K562 (cell line): Measurements from ENCODE around the gene SHC1. TPM values are rescaled to one million over a fixed set of nuclear protein-coding genes. Genes with fewer than 3 reads are reported as not detected.

Source experiments
- BRD9 ChIP-seq: fragments of 450-650 bp; IDR thresholded peaks from 2 replicates; pipeline ENCODE4 v1.6.1; 2018; ENCODE audit warnings: low read depth; ENCODE audit not compliant: partially characterized antibody
- ERF ChIP-seq: fragments of 450-650 bp; formaldehyde crosslinking; IDR thresholded peaks from 2 replicates; pipeline ENCODE4 v1.4.0; 2020; ENCODE audit warnings: mild to moderate bottlenecking, mixed read lengths
- ESRRA ChIP-seq: fragments of 450-650 bp; IDR thresholded peaks from 2 replicates; pipeline ENCODE4 v1.6.1; 2014; ENCODE audit warnings: low read depth, mild to moderate bottlenecking, moderate library complexity, borderline replicate concordance
- GTF2A2 ChIP-seq: IDR thresholded peaks from 2 replicates; pipeline ENCODE4 v1.6.1; 2016; ENCODE audit warnings: mild to moderate bottlenecking, missing genetic modification characterization, missing compliant biosample characterization
- HNRNPLL ChIP-seq: fragments of 200-400 bp; formaldehyde crosslinking; IDR thresholded peaks from 2 replicates; pipeline ENCODE4 v1.6.1; 2017; ENCODE audit warnings: low read length, low read depth, mild to moderate bottlenecking; ENCODE audit not compliant: poor library complexity, severe bottlenecking
- HNRNPUL1 ChIP-seq: fragments of 200-400 bp; formaldehyde crosslinking; IDR thresholded peaks from 2 replicates; pipeline ENCODE4 v1.6.1; 2017; ENCODE audit warnings: low read length
- NCOA2 ChIP-seq, 2 experiments: fragments of 450-650 bp; IDR thresholded peaks; 2 replicates each; pipeline ENCODE4 v1.6.1; 2018; ENCODE audit warnings: mild to moderate bottlenecking in 2 of 2, moderate library complexity in 1 of 2; ENCODE audit not compliant: partially characterized antibody in 2 of 2
- NR3C1 ChIP-seq: sonication (generic); formaldehyde crosslinking; IDR thresholded peaks from 2 replicates; pipeline ENCODE4 v1.8.1; 2022; ENCODE audit warnings: missing genetic modification reagents
- RBM25 ChIP-seq: fragments of 200-400 bp; formaldehyde crosslinking; IDR thresholded peaks from 2 replicates; pipeline ENCODE4 v1.6.1; 2018; ENCODE audit warnings: low read length, low read depth, moderate library complexity; ENCODE audit not compliant: severe bottlenecking
- ZC3H11A ChIP-seq: IDR thresholded peaks from 2 replicates; pipeline ENCODE4 v1.6.1; 2012; ENCODE audit warnings: low read depth, low read length, improper control_type of control experiment
- ZNF121 ChIP-seq: sonication (generic); formaldehyde crosslinking; conservative IDR thresholded peaks from 2 replicates; pipeline ENCODE4 v1.8.0; 2022; ENCODE audit warnings: missing genetic modification reagents
- ZNF197 ChIP-seq: fragments of 200-800 bp; sonication (Bioruptor generic); IDR thresholded peaks from 2 replicates; pipeline ENCODE4 v1.6.1; 2016; ENCODE audit warnings: low read depth, missing genetic modification characterization, missing compliant biosample characterization
- ZNF444 ChIP-seq: fragments of 250-450 bp; sonication (Bioruptor Pico); IDR thresholded peaks from 2 replicates; pipeline ENCODE4 v1.4.0; 2020; ENCODE audit warnings: mild to moderate bottlenecking, moderate library complexity
- ZNF561 ChIP-seq: fragments of 450-650 bp; formaldehyde crosslinking; conservative IDR thresholded peaks from 2 replicates; pipeline ENCODE4 v1.4.0; 2020; ENCODE audit warnings: mild to moderate bottlenecking, moderate library complexity
- polyA plus RNA-seq, 8 experiments: library from polyadenylated mRNA; depleted of rRNA in 4 of 8; stranded (reverse) in 5 of 8; unstranded in 3 of 8; fragments of >200 nt; fragmentation: Nextera tagmentation in 2 of 8; fragmentation: Illumina TruSeq in 1 of 8; extraction: Ambion mirVana in 2 of 8; extraction: Trizol in 1 of 8; gene quantifications; 2 replicates each; pipeline versions ENCODE4 v1.2.1 to v1.2.3, GENCODE V29; 2011 to 2014; ENCODE audit warnings: inconsistent platforms in 1 of 8, missing spikeins in 1 of 8
- total RNA-seq, 7 experiments: library from RNA; depleted of rRNA in 6 of 7; stranded (reverse); fragments of >200 nt in 6 of 7; fragmentation: Illumina TruSeq in 2 of 7; extraction: Trizol in 2 of 7; gene quantifications; 2 replicates each; pipeline versions ENCODE4 v1.2.1 to v1.2.3, GENCODE V29; 2011 to 2021; ENCODE audit warnings: low replicate concordance in 1 of 7
- TF ChIP-seq, protein P1 (sequence below): sonication (generic); formaldehyde crosslinking; IDR thresholded peaks from 2 replicates; pipeline ENCODE4 v1.8.0; 2022; ENCODE audit warnings: mild to moderate bottlenecking, low read depth, missing genetic modification reagents
- TF ChIP-seq, protein P2 (sequence below): sonication (generic); formaldehyde crosslinking; IDR thresholded peaks from 2 replicates; pipeline ENCODE4 v1.8.1; 2023; ENCODE audit warnings: mild to moderate bottlenecking, missing genetic modification reagents, moderate library complexity
- TF ChIP-seq, protein P3 (sequence below), 3 experiments: fragments of 200-800 bp in 1 of 3; fragments of 250-450 bp in 1 of 3; fragments of 450-650 bp in 1 of 3; sonication (Bioruptor Pico) in 1 of 3; sonication (Bioruptor generic) in 1 of 3; formaldehyde crosslinking in 1 of 3; IDR thresholded peaks; 2 replicates each; pipeline versions ENCODE4 v1.6.1 to v1.8.0; 2016 to 2022; ENCODE audit warnings: mild to moderate bottlenecking in 2 of 3, missing genetic modification characterization in 2 of 3, missing compliant biosample characterization in 1 of 3, moderate library complexity in 1 of 3
- TF ChIP-seq, protein P4 (sequence below), 2 experiments: fragments of 450-650 bp in 1 of 2; IDR thresholded peaks; 2 replicates each; pipeline ENCODE4 v1.6.1; 2011 to 2017; ENCODE audit warnings: low read depth in 2 of 2, antibody characterized with exemption in 1 of 2, borderline replicate concordance in 1 of 2, low read length in 1 of 2, mild to moderate bottlenecking in 1 of 2, mixed read lengths in 1 of 2; ENCODE audit not compliant: control insufficient read depth in 1 of 2

SHC1 gene
- total and polyA plus RNA-seq, 9 of the 15 experiments (the other 6 are each of a cell fraction or from before 2014, with no cell fraction given): 4.1 to 113 (median 51.9) TPM

DNA sequence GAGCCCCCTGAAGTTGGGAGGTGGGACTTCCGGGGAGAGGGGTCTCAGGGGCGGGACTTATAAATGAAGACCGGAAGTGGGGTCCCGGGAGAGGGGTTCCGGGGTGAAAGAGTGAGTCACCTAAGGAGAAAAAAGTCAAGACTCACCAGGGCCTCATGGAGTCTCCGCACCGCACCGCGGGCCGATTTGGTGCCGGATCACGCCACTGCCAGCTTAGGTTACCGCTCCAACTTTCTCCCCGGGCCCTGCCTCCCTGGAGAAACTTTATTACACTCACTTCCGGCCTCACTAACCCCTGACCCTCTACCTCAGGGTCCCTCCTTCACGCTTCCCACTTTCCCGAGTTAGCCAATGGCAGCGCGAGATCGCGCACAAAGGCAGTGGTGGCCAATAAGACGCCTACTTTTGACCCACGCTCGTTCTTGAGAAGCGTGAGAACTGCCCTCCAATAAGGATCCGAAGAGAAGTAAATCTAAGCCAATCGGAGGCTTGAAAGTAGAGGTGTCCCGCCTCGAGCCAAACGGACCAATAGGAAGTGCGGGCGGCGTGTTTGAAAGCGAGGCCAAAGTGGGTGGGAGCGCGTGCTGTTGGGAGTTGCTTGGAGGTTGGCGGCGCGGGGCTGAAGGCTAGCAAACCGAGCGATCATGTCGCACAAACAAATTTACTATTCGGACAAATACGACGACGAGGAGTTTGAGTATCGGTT lies 3.7 kb upstream of the SHC1 start, which contains the start of gene CKS1B (continued):
- TF ChIP-seq, protein P1, sequence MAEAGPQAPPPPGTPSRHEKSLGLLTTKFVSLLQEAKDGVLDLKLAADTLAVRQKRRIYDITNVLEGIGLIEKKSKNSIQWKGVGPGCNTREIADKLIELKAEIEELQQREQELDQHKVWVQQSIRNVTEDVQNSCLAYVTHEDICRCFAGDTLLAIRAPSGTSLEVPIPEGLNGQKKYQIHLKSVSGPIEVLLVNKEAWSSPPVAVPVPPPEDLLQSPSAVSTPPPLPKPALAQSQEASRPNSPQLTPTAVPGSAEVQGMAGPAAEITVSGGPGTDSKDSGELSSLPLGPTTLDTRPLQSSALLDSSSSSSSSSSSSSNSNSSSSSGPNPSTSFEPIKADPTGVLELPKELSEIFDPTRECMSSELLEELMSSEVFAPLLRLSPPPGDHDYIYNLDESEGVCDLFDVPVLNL (CRISPR knock-in tag): peak; percentile 100
- no peak for TF ChIP-seq GTF2A2 (tag)
- TF ChIP-seq NR3C1: no peak
- TF ChIP-seq ERF (CRISPR knock-in tag): 0 out of 2 replicates have a peak, but pooled peaks have one; percentile 79
- TF ChIP-seq BRD9: no peak
- TF ChIP-seq, protein P2, sequence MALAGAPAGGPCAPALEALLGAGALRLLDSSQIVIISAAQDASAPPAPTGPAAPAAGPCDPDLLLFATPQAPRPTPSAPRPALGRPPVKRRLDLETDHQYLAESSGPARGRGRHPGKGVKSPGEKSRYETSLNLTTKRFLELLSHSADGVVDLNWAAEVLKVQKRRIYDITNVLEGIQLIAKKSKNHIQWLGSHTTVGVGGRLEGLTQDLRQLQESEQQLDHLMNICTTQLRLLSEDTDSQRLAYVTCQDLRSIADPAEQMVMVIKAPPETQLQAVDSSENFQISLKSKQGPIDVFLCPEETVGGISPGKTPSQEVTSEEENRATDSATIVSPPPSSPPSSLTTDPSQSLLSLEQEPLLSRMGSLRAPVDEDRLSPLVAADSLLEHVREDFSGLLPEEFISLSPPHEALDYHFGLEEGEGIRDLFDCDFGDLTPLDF (CRISPR knock-in tag): peak; percentile 72; the same call in 1 of the 2 replicates
- TF ChIP-seq RBM25: peak; percentile 97
- no peak for TF ChIP-seq ZC3H11A
- no peak for TF ChIP-seq ZNF444 (CRISPR knock-in tag)
- TF ChIP-seq HNRNPUL1: no peak
- 0 out of 2 replicates have a peak, but pooled peaks have one; percentile 32 for TF ChIP-seq ESRRA
- TF ChIP-seq HNRNPLL: no peak
- no peak for TF ChIP-seq ZNF197 (CRISPR knock-in tag)
- TF ChIP-seq NCOA2 (IDR thresholded peaks at IDR 0.05; ENCODE audit: partially characterized antibody in 2 of 2): no peak
- TF ChIP-seq ZNF561 (CRISPR knock-in tag): no peak
- TF ChIP-seq, protein P3, sequence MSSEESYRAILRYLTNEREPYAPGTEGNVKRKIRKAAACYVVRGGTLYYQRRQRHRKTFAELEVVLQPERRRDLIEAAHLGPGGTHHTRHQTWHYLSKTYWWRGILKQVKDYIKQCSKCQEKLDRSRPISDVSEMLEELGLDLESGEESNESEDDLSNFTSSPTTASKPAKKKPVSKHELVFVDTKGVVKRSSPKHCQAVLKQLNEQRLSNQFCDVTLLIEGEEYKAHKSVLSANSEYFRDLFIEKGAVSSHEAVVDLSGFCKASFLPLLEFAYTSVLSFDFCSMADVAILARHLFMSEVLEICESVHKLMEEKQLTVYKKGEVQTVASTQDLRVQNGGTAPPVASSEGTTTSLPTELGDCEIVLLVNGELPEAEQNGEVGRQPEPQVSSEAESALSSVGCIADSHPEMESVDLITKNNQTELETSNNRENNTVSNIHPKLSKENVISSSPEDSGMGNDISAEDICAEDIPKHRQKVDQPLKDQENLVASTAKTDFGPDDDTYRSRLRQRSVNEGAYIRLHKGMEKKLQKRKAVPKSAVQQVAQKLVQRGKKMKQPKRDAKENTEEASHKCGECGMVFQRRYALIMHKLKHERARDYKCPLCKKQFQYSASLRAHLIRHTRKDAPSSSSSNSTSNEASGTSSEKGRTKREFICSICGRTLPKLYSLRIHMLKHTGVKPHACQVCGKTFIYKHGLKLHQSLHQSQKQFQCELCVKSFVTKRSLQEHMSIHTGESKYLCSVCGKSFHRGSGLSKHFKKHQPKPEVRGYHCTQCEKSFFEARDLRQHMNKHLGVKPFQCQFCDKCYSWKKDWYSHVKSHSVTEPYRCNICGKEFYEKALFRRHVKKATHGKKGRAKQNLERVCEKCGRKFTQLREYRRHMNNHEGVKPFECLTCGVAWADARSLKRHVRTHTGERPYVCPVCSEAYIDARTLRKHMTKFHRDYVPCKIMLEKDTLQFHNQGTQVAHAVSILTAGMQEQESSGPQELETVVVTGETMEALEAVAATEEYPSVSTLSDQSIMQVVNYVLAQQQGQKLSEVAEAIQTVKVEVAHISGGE (CRISPR knock-in tag; IDR thresholded peaks at IDR 0.05): peak in 1 of 3 experiments; percentile 64; a peak in 2 of 6 replicates
- TF ChIP-seq ZNF121: no peak
- TF ChIP-seq, protein P4, sequence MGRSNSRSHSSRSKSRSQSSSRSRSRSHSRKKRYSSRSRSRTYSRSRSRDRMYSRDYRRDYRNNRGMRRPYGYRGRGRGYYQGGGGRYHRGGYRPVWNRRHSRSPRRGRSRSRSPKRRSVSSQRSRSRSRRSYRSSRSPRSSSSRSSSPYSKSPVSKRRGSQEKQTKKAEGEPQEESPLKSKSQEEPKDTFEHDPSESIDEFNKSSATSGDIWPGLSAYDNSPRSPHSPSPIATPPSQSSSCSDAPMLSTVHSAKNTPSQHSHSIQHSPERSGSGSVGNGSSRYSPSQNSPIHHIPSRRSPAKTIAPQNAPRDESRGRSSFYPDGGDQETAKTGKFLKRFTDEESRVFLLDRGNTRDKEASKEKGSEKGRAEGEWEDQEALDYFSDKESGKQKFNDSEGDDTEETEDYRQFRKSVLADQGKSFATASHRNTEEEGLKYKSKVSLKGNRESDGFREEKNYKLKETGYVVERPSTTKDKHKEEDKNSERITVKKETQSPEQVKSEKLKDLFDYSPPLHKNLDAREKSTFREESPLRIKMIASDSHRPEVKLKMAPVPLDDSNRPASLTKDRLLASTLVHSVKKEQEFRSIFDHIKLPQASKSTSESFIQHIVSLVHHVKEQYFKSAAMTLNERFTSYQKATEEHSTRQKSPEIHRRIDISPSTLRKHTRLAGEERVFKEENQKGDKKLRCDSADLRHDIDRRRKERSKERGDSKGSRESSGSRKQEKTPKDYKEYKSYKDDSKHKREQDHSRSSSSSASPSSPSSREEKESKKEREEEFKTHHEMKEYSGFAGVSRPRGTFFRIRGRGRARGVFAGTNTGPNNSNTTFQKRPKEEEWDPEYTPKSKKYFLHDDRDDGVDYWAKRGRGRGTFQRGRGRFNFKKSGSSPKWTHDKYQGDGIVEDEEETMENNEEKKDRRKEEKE (IDR thresholded peaks at IDR 0.05; ENCODE audit: borderline replicate concordance in 1 of 2, control insufficient read depth in 1 of 2, low read depth in 2 of 2, low read length in 1 of 2): no peak
